Spleen (tissue), 11 donors: ENCODE measurements around the gene FKBP8. TPM values are rescaled to one million over a fixed set of nuclear protein-coding genes. Genes with fewer than 3 reads are reported as not detected.

Source experiments
- DNase-seq: peaks from one replicate; pipeline ENCODE4 v3.0.0-alpha.2; 2020
- H3K27ac ChIP-seq, 8 donors: fragments of 200-600 bp; sonication (generic) in 7 of 8; 1 replicate in 4 of 8; 2 replicates in 4 of 8; pipeline versions ENCODE4 v1.5.0 to v1.8.0; 2016 to 2021; ENCODE audit warnings: inconsistent platforms in 4 of 8, mild to moderate bottlenecking in 4 of 8, moderate library complexity in 1 of 8
- H3K27me3 ChIP-seq, 7 donors: fragments of 200-600 bp; sonication (generic) in 6 of 7; replicated peaks in 1 of 7; 1 replicate in 4 of 7; 2 replicates in 3 of 7; pipeline versions ENCODE4 v1.5.0 to v1.8.0; 2016 to 2021; ENCODE audit warnings: inconsistent platforms in 3 of 7, mild to moderate bottlenecking in 1 of 7
- H3K36me3 ChIP-seq, 6 donors: fragments of 200-600 bp; sonication (generic) in 5 of 6; 1 replicate in 4 of 6; 2 replicates in 2 of 6; pipeline versions ENCODE4 v1.5.0 to v1.8.0; 2016 to 2021; ENCODE audit warnings: inconsistent platforms in 2 of 6
- H3K4me1 ChIP-seq, 6 donors: fragments of 200-600 bp; sonication (generic) in 5 of 6; 1 replicate in 3 of 6; 2 replicates in 3 of 6; pipeline versions ENCODE4 v1.5.0 to v1.8.0; 2016 to 2021; ENCODE audit warnings: inconsistent platforms in 3 of 6
- H3K4me3 ChIP-seq, 8 donors: fragments of 200-600 bp; sonication (generic) in 7 of 8; 1 replicate in 4 of 8; 2 replicates in 4 of 8; pipeline versions ENCODE4 v1.5.0 to v1.8.0; 2016 to 2021; ENCODE audit warnings: inconsistent platforms in 4 of 8, mild to moderate bottlenecking in 4 of 8, moderate library complexity in 2 of 8
- H3K9me3 ChIP-seq, 8 donors: fragments of 200-600 bp; sonication (generic) in 7 of 8; 1 replicate in 4 of 8; 2 replicates in 4 of 8; pipeline versions ENCODE4 v1.5.0 to v1.8.0; 2016 to 2021; ENCODE audit warnings: inconsistent platforms in 4 of 8
- POLR2A ChIP-seq, 3 donors: fragments of 450-650 bp; IDR thresholded peaks; one replicate each; pipeline ENCODE4 v1.5.1; 2017; ENCODE audit warnings: antibody characterized with exemption in 3 of 3, mild to moderate bottlenecking in 1 of 3
- POLR2AphosphoS5 ChIP-seq, 3 donors: sonication (generic); formaldehyde crosslinking; IDR thresholded peaks; one replicate each; pipeline ENCODE4 v1.5.1; 2017; ENCODE audit warnings: antibody characterized with exemption in 3 of 3
- WGBS, 5 donors: extraction: QIAGEN DNeasy Blood & Tissue Kit in 3 of 5; methylation state at CpG; one replicate each; pipeline versions ENCODE4 v1.1.5 to v1.1.7; 2013 to 2018; 5-methylcytosine and 5-hydroxymethylcytosine counted together
- intact Hi-C: fragments of 100-400 bp; cut with DNase I; formaldehyde crosslinking; loops from one replicate; pipeline ENCODE4 v1.15.0; 2023; ENCODE audit warnings: low total_unique reads
- polyA plus RNA-seq, 3 donors: library from polyadenylated mRNA; stranded (reverse); fragments of 200-250 nt; gene quantifications; one replicate each; pipeline ENCODE4 v1.2.1, GENCODE V29; 2013
- total RNA-seq, 7 donors: library from RNA; depleted of rRNA in 3 of 7; stranded (reverse); fragments of >200 nt in 3 of 7; fragmentation: NEBNext Ultra II Directional in 4 of 7; extraction: Animal tissue kit (Norgen Biotek cat#: 25700) in 4 of 7; gene quantifications; one replicate each; pipeline versions ENCODE4 v1.1.0 to v1.2.1, GENCODE V29; 2016 to 2021
- TF ChIP-seq, protein P1 (sequence below), 11 experiments: fragments of 200-600 bp in 7 of 11; fragments of 450-650 bp in 4 of 11; sonication (generic) in 4 of 11; IDR thresholded peaks in 8 of 11; conservative IDR thresholded peaks in 3 of 11; 1 replicate in 7 of 11; 2 replicates in 4 of 11; pipeline versions ENCODE4 v1.4.0 to v1.8.0; 2016 to 2021; ENCODE audit warnings: antibody characterized with exemption in 11 of 11, inconsistent platforms in 4 of 11, mild to moderate bottlenecking in 1 of 11
- donor health status: healthy with polysubstance abuse.
- donor health status: DM: no; HTN: no; CAD: no; lungs with moderate emphysema.
- donor health status: DM: no; HTN: no; CAD: no.
- donor health status: Bipolar disorder and iron deficiency.
- donor health status: healthy.
- donor health status: DM: no; HTN: no; CAD: no.
- donor health status: DM: yes; HTN: yes; CAD: no.

FKBP8 gene
- total and polyA plus RNA-seq, 10 donors: 131 to 309 (median 202) TPM

- Histone ChIP-seq H3K9me3 (no peaks in the 10 kb centered on the region), H3K27ac (peak overlapping the region; percentile 89 to 96 (median 92)), H3K4me1 (peaks cover 18 to 51% (median 34%) of the 10 kb centered on the region in 6 donors), H3K27me3 (no peaks in the 10 kb centered on the region), H3K36me3 (peaks cover 0 to 23% (median 13%) of the 10 kb centered on the region in 6 donors), H3K4me3 (peak overlapping the region; percentile 77 to 98 (median 94))
- TF ChIP-seq, protein P1, sequence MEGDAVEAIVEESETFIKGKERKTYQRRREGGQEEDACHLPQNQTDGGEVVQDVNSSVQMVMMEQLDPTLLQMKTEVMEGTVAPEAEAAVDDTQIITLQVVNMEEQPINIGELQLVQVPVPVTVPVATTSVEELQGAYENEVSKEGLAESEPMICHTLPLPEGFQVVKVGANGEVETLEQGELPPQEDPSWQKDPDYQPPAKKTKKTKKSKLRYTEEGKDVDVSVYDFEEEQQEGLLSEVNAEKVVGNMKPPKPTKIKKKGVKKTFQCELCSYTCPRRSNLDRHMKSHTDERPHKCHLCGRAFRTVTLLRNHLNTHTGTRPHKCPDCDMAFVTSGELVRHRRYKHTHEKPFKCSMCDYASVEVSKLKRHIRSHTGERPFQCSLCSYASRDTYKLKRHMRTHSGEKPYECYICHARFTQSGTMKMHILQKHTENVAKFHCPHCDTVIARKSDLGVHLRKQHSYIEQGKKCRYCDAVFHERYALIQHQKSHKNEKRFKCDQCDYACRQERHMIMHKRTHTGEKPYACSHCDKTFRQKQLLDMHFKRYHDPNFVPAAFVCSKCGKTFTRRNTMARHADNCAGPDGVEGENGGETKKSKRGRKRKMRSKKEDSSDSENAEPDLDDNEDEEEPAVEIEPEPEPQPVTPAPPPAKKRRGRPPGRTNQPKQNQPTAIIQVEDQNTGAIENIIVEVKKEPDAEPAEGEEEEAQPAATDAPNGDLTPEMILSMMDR (IDR thresholded peaks at IDR 0.05 in 8 of 11, conservative IDR thresholded peaks at IDR 0.05 in 3 of 11): no peak
- TF ChIP-seq POLR2AphosphoS5 (IDR thresholded peaks at IDR 0.05) (no peak), POLR2A (IDR thresholded peaks at IDR 0.05) (no peak)
- no peak for DNase-seq
- intact Hi-C loops: no loop called here
- 18 to 32% (median 27%) methylated on average over 16 of the region's 16 CpGs for WGBS, 5 donors
Observed at GRCh38 chr19:18587962-18588610, 44.7 kb upstream of the FKBP8 start.

GRCh38 chr19:18587561-18587960, 44.2 kb upstream of the FKBP8 start:
- intact Hi-C loops: no loop called here
- Histone ChIP-seq H3K36me3 (peaks cover 0 to 23% (median 13%) of the 10 kb centered on the region in 6 donors), H3K4me3 (peak overlapping the region in 2 of 8 donors; percentile 85 to 94), H3K27me3 (no peaks in the 10 kb centered on the region), H3K9me3 (no peaks in the 10 kb centered on the region), H3K27ac (peak overlapping the region in 6 of 8 donors; percentile 89 to 96 (median 92)), H3K4me1 (peaks cover 18 to 51% (median 34%) of the 10 kb centered on the region in 6 donors)
- WGBS, 5 donors: 87 to 94% (median 88%) methylated on average over 10 to 12 of the region's 12 CpGs
- TF ChIP-seq POLR2AphosphoS5 (IDR thresholded peaks at IDR 0.05): no peak
- TF ChIP-seq POLR2A (IDR thresholded peaks at IDR 0.05): no peak
- TF ChIP-seq, protein P1 (IDR thresholded peaks at IDR 0.05 in 8 of 11, conservative IDR thresholded peaks at IDR 0.05 in 3 of 11): no peak
- DNase-seq: no peak

DNA sequence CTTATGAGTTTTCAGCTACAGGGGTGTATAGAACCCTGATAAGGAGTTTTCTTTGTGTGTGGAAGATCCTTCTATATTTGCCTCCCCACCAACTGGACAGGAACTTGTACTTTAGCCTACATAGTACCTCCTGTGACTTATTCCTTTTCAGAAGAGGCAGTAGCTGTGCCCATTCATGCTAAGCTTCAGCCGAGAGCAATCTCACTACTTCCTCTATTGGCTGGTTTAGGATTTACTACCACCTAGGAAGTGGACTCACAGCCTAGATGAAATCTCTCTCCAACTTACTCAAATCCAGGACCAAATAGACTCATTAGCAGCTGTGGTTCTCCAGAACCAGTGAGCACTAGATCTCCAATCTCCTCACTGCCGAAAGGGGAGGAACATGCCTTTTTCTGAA, 42.9 kb upstream of the FKBP8 start:
- Histone ChIP-seq H3K36me3 (peaks cover 0 to 11% (median 7%) of the 10 kb centered on the region in 6 donors), H3K27ac (peak overlapping the region in 2 of 8 donors; percentile 32 to 39), H3K4me3 (no peak overlapping the region), H3K4me1 (peaks cover 18 to 51% (median 34%) of the 10 kb centered on the region in 6 donors), H3K27me3 (no peaks in the 10 kb centered on the region), H3K9me3 (no peaks in the 10 kb centered on the region)
- 53 to 58% (median 54%) methylated on average over 2 of the region's 2 CpGs for WGBS, 5 donors
- no peak for DNase-seq
- TF ChIP-seq POLR2AphosphoS5 (IDR thresholded peaks at IDR 0.05) (no peak), POLR2A (IDR thresholded peaks at IDR 0.05) (no peak)
- TF ChIP-seq, protein P1 (IDR thresholded peaks at IDR 0.05 in 8 of 11, conservative IDR thresholded peaks at IDR 0.05 in 3 of 11): no peak
- intact Hi-C loops: no loop called here

GRCh38 chr19:18580311-18580710, 36.9 kb upstream of the FKBP8 start:
- Histone ChIP-seq H3K4me1 (peaks cover 0 to 2% (median under 1%) of the 10 kb centered on the region in 6 donors), H3K4me3 (no peak overlapping the region), H3K27me3 (no peaks in the 10 kb centered on the region), H3K27ac (no peak overlapping the region), H3K9me3 (no peaks in the 10 kb centered on the region), H3K36me3 (peaks cover 0 to 34% (median 27%) of the 10 kb centered on the region in 6 donors)
- TF ChIP-seq POLR2A (IDR thresholded peaks at IDR 0.05) (no peak), POLR2AphosphoS5 (IDR thresholded peaks at IDR 0.05) (no peak)
- TF ChIP-seq, protein P1 (IDR thresholded peaks at IDR 0.05 in 8 of 11, conservative IDR thresholded peaks at IDR 0.05 in 3 of 11): no peak
- no peak for DNase-seq
- 66 to 77% (median 75%) methylated on average over 7 of the region's 7 CpGs for WGBS, 5 donors
- intact Hi-C loops: no loop called here
